Activated naive CD4-positive, alpha-beta T cell treated with anti-CD3 and anti-CD28 coated beads for 36 hours (primary cell): ENCODE data around the gene KAT6B. TPM values are rescaled to one million over a fixed set of nuclear protein-coding genes. Genes with fewer than 3 reads are reported as not detected.

Experiments used
- CTCF ChIA-PET: fragments of 350-600 bp; sonication (Branson Sonifier 250); formaldehyde crosslinking; loops from one replicate; lab custom pipeline; 2021; ENCODE audit warnings: antibody characterized with exemption; lab: Charles Lee
- DNase-seq: peaks from one replicate; pipeline ENCODE4 v3.0.0-alpha.2; 2020
- H3K27ac Mint-ChIP-seq: one replicate; pipeline ENCODE4 v1.8.0; 2021; ENCODE audit warnings: mild to moderate bottlenecking, mixed read lengths
- H3K27me3 Mint-ChIP-seq: one replicate; pipeline ENCODE4 v1.8.0; 2021; ENCODE audit warnings: low read depth, mixed read lengths
- H3K36me3 Mint-ChIP-seq: one replicate; pipeline ENCODE4 v1.8.0; 2021; ENCODE audit warnings: low read depth, mixed read lengths
- H3K4me1 Mint-ChIP-seq: one replicate; pipeline ENCODE4 v1.8.0; 2021; ENCODE audit warnings: low read depth, mixed read lengths
- H3K4me3 Mint-ChIP-seq: one replicate; pipeline ENCODE4 v1.8.0; 2021; ENCODE audit warnings: mild to moderate bottlenecking, moderate library complexity, mixed read lengths
- H3K9me3 Mint-ChIP-seq: one replicate; pipeline ENCODE4 v1.8.0; 2021; ENCODE audit warnings: mixed read lengths
- intact Hi-C: fragments of 100-400 bp; cut with micrococcal nuclease; formaldehyde crosslinking; loops from one replicate; pipeline ENCODE4 v1.15.1; 2023
- total RNA-seq, 2 experiments: library from RNA; stranded (reverse); gene quantifications; one replicate each; pipeline ENCODE4 v1.2.3, GENCODE V29; 2021

KAT6B gene
- total RNA-seq, 2 experiments from 2014 or later, result 17.3 to 17.9 TPM

DNA sequence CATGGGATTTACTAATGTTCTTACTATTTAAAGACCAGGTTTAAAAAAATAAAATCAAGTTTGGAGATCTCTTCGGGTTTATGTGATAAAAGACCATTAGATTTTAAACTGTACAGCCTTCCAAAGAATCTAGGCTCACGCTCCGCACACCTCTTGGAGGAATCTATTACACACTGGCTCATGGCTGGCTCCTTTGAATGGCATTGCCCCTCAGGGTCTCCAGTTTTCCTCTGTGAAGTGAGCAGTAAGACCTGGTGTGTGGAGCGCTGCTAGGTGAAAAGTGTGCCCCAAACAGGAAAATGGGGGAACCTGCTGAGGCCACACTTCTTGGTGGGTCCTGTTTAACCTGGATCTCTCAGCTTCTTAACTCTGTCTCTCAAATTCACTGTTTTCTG is 142.3 kb downstream of the KAT6B start:
- Mint-ChIP-seq H3K27ac (peak overlapping the region; percentile 81), H3K9me3 (peaks cover 4% of the 10 kb centered on the region), H3K36me3 (peaks cover 4% of the 10 kb centered on the region), H3K4me3 (peak overlapping the region; percentile 55), H3K27me3 (no peaks in the 10 kb centered on the region), H3K4me1 (peaks cover 39% of the 10 kb centered on the region)
- intact Hi-C loops, result loop anchor here (1.0 kb wide), 1 partner anchor 9 kb away; no protein-coding TSS in a partner anchor
- CTCF ChIA-PET, result interaction anchor here (0.6 to 2.9 kb wide), 5 partner anchors 8 to 76 kb away, joined by 3 to 11 read pairs (median 3); no protein-coding TSS in a partner anchor
- no peak for DNase-seq

DNA sequence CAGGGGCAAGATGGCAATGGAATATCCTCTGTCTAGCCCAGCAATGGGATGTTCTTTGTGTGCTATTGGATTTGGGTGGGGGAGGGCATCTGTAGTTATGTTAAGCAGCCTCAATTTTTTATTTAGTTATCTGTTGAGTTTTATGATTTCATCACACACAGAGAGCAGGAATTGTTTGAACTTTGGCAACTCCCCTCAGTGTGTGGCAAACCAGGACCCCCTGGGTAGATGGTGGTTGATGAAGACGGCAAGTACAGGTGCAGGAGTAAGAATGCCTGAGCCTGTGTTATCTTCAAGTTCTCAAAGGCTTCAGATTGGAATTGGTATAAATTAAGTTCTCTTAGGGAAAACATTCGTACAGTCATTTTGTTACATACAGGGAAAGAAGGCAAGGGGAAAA is 142.7 kb downstream of the KAT6B start:
- H3K9me3 Mint-ChIP-seq, result peaks cover 4% of the 10 kb centered on the region
- no peaks in the 10 kb centered on the region for H3K27me3 Mint-ChIP-seq
- CTCF ChIA-PET, result interaction anchor here (2.0 to 2.9 kb wide), 2 partner anchors 8 to 9 kb away, joined by 10 to 11 read pairs; no protein-coding TSS in a partner anchor
- H3K36me3 Mint-ChIP-seq, result peaks cover 4% of the 10 kb centered on the region
- H3K4me1 Mint-ChIP-seq, result peaks cover 36% of the 10 kb centered on the region
- H3K4me3 Mint-ChIP-seq, result peak overlapping the region; percentile 55
- intact Hi-C loops, result no loop called here
- peak overlapping the region; percentile 81 for H3K27ac Mint-ChIP-seq
- DNase-seq, result no peak

DNA sequence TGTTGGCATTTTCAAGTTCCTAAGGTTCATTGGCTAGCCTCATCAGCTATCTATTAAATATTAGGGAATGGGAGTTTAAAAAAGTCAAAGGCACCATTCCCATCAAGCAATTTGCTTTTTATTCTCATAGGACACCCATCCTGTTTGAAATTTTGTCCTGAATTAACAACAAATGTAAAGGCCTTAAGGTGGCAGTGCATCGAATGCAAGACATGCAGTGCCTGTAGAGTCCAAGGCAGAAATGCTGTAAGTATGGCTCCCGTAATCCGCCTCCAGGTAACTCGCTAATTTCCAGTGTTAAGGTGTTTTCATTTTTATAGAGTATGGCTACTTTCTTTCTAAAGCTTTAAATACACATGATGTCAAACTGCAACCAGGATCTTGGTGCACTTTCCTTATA is 143.1 kb downstream of the KAT6B start:
- Mint-ChIP-seq H3K36me3 (peaks cover 3% of the 10 kb centered on the region), H3K27me3 (no peaks in the 10 kb centered on the region), H3K4me3 (no peak overlapping the region), H3K27ac (no peak overlapping the region), H3K4me1 (peaks cover 33% of the 10 kb centered on the region), H3K9me3 (peaks cover 4% of the 10 kb centered on the region)
- CTCF ChIA-PET, result interaction anchor here (2.9 kb wide), 1 partner anchor 10 kb away, joined by 11 read pairs; no protein-coding TSS in a partner anchor
- DNase-seq, result no peak
- intact Hi-C loops, result no loop called here

DNA sequence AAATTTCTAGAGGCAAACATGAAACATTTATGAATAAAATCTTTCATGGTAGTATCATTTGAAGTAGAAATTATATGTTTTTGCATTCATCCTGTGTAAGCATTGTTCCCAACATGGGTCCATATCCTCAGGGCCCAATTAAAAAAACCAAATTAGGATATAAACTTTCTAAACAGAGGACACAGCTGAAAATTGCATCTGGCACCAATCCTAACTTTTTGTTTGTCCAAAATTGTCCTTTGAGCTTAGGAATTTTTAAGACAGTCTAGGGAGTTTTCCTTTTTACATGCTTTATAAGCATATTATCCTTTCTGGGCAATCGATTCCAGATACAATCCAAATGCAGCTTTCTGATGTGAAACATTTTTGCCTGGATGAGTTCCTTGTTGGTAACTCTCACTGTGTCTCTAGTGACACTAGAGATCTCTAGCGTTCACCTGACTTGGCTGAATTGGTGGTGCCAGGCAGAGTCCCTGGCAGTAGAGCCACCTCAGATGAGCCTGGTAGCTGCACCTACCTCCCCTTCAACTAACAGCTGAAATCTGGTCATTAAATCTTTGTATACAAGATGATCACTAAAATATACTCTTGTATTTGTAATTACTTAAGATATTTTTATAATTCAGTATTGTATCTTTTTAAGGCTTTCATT is 147.5 kb downstream of the KAT6B start:
- CTCF ChIA-PET, result interaction anchor here (0.6 to 2.7 kb wide), 3 partner anchors 23 to 140 kb away, joined by 3 to 7 read pairs (median 5); no protein-coding TSS in a partner anchor
- Mint-ChIP-seq H3K4me1 (peaks cover 45% of the 10 kb centered on the region), H3K36me3 (peaks cover 11% of the 10 kb centered on the region), H3K27me3 (no peaks in the 10 kb centered on the region), H3K27ac (no peak overlapping the region), H3K9me3 (no peaks in the 10 kb centered on the region), H3K4me3 (no peak overlapping the region)
- intact Hi-C loops, result no loop called here
- no peak for DNase-seq

DNA sequence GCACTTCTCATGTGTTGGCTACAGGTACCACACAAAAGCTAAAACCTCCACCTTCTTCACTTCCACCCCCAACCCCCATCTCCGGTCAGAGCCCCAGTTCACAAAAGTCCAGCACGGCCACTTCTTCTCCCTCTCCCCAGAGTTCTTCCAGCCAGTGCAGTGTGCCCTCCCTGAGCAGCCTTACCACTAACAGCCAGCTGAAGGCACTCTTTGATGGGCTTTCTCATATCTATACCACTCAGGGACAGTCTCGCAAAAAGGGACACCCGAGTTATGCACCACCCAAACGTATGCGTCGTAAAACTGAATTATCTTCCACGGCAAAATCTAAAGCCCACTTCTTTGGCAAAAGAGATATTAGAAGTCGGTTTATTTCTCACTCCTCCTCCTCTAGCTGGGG is 149.4 kb downstream of the KAT6B start:
- Mint-ChIP-seq H3K9me3 (no peaks in the 10 kb centered on the region), H3K4me1 (peaks cover 33% of the 10 kb centered on the region), H3K27me3 (no peaks in the 10 kb centered on the region), H3K27ac (no peak overlapping the region), H3K4me3 (no peak overlapping the region), H3K36me3 (peaks cover 14% of the 10 kb centered on the region)
- no peak for DNase-seq
- intact Hi-C loops, result loop anchor here (2.0 to 5.0 kb wide), 2 partner anchors 67 to 473 kb away; no protein-coding TSS in a partner anchor
- CTCF ChIA-PET, result interaction anchor here (0.6 to 2.7 kb wide), 3 partner anchors 26 to 237 kb away, joined by 3 to 7 read pairs (median 4); no protein-coding TSS in a partner anchor

DNA sequence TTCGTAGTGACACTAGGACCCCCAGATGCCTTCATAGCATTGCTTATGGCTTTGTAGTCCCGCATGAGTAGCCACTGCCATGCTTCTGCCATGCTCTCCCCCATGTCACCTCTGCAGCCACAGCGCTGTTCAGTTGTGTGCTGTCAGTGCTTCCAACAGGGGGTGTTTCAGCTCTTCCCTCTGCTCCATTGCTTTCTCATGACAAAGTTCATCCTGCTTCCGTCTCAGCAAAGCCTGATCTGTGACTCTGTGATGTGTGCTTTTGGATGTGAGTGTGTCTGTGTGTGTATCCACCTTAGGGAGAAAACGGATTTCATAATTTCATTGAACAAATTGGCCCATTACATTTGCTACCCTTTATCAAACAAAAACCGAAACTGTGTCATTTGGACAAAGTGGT is 150.2 kb downstream of the KAT6B start:
- H3K9me3 Mint-ChIP-seq, result no peaks in the 10 kb centered on the region
- H3K36me3 Mint-ChIP-seq, result peaks cover 14% of the 10 kb centered on the region

DNA sequence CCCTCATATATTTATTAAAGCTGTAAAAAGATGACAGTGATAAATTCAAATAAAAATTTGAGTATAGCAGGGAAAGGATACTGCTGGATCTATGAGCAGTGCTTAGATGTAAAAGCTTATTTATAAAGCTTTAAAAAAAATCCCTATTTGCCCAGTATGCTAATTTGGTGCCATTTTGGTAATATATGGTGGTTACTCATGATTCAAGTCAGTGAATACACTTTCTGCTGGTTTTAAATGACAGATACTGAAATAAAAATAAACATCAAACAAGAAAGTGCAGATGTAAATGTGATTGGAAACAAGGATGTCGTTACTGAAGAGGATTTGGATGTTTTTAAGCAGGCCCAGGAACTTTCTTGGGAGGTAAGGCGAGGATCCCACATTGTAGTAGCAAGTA is 150.7 kb downstream of the KAT6B start:
- Mint-ChIP-seq H3K4me3 (no peak overlapping the region), H3K27ac (peak overlapping the region; percentile 37), H3K36me3 (peaks cover 14% of the 10 kb centered on the region), H3K4me1 (peaks cover 31% of the 10 kb centered on the region), H3K27me3 (no peaks in the 10 kb centered on the region), H3K9me3 (no peaks in the 10 kb centered on the region)
- CTCF ChIA-PET, result interaction anchor here (0.6 to 2.1 kb wide), 4 partner anchors 9 to 681 kb away, joined by 3 to 10 read pairs (median 4); no protein-coding TSS in a partner anchor
- intact Hi-C loops, result loop anchor here (1.0 to 5.0 kb wide), 3 partner anchors 9 to 475 kb away; no protein-coding TSS in a partner anchor
- DNase-seq, result no peak

More for the DNA sequence above, 150.2 kb downstream of the KAT6B start:
- Mint-ChIP-seq H3K27ac (no peak overlapping the region), H3K27me3 (no peaks in the 10 kb centered on the region), H3K4me3 (no peak overlapping the region), H3K4me1 (peaks cover 31% of the 10 kb centered on the region)
- intact Hi-C loops, result loop anchor here (2.0 to 5.0 kb wide), 2 partner anchors 66 to 474 kb away; no protein-coding TSS in a partner anchor
- CTCF ChIA-PET, result interaction anchor here (0.6 to 2.1 kb wide), 5 partner anchors 9 to 680 kb away, joined by 3 to 10 read pairs (median 4); no protein-coding TSS in a partner anchor
- DNase-seq, result no peak

DNA sequence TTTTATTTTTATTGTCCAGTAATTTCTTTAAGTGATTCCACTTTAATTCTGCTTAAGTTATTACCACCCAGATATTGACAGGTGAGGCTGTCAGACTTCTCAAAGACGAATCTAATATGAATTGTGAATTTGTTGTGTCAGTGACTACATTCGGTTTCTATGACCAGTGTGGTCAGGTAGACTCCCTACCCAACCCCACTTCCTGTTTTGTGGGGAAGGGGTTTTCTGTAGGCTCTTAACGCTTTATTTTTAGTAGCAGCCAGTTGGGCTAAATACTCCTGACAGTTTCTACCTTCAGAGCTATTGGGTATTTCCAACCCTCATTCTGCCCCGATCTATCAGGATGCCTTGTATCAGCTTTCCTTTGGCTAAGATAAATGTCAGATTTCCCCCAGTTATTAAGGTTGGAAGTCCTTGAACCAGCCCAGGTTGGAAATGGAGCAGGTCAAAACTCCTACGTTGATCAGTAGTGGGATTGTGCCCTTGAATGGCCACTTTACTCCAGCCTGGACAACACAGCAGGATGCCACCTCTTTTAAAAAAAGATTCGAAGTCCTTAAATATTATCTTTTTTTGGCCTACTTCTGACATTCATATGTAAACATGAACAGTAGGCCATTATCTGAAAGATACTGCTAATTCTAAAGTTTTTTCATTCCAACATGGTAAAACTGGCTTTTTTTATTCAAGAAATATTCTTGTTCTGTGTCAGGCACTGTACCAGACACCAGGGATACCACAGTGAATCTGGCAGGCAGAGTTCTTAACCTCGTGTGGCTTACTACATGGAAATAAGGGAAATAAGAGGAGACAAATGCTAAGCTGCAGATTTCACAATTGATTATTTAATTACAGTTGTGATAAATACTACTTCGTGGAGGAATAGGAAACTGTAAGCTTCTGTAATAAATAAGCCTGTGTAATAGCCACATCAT is 151.8 kb downstream of the KAT6B start:
- no peaks in the 10 kb centered on the region for H3K27me3 Mint-ChIP-seq
- H3K4me1 Mint-ChIP-seq, result peaks cover 36% of the 10 kb centered on the region
- CTCF ChIA-PET, result interaction anchor here (0.7 to 2.1 kb wide), 2 partner anchors 10 to 23 kb away, joined by 3 to 10 read pairs; no protein-coding TSS in a partner anchor
- intact Hi-C loops, result loop anchor here (1.0 to 5.0 kb wide), 9 partner anchors 10 to 476 kb away; partner anchors contain the start of gene KAT6B
- peak overlapping the region; percentile 9 for H3K4me3 Mint-ChIP-seq
- peak; percentile 84 for DNase-seq
- H3K9me3 Mint-ChIP-seq, result no peaks in the 10 kb centered on the region
- peaks cover 16% of the 10 kb centered on the region for H3K36me3 Mint-ChIP-seq
- H3K27ac Mint-ChIP-seq, result peak overlapping the region; percentile 72

DNA sequence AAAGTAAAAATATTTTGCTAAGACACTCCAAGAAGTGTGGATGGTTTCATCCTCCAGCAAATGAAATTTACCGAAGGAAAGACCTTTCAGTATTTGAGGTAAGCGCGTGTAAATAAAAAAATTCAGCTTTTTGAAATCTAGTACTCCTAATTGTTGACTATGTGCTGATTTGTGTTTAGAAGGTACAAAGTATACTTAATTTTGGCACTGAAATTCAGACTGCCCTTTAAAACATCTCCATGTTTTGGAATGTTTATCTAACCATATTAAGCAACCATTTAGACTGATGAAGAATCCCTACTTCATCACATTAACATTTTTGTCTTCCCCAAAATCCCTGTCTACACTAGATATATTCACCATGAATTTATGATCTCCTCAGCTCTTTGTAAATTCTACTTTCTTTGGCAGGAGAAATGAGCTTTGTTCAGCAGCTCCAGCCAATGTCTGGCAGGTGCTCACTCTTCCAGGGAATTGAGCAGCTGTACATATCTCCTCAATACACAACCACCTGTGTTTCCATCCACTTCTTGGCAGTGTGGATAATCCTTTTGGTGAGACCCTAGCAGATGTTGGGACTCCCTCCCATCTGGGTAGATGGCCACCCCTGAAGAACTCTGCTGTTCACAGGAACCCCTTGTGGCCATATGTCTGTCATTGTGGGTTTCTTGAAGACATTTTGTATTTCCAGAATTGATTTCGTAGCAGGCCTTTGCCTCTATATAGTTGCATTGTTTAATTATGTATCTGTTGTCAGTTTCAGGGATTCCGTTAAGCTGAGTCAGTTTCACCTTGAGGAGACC is 155.6 kb downstream of the KAT6B start:
- Mint-ChIP-seq H3K9me3 (no peaks in the 10 kb centered on the region), H3K27ac (no peak overlapping the region), H3K4me3 (no peak overlapping the region), H3K27me3 (no peaks in the 10 kb centered on the region), H3K4me1 (peaks cover 26% of the 10 kb centered on the region), H3K36me3 (peaks cover 15% of the 10 kb centered on the region)
- CTCF ChIA-PET, result no interaction called here
- DNase-seq, result no peak
- intact Hi-C loops, result no loop called here

DNA sequence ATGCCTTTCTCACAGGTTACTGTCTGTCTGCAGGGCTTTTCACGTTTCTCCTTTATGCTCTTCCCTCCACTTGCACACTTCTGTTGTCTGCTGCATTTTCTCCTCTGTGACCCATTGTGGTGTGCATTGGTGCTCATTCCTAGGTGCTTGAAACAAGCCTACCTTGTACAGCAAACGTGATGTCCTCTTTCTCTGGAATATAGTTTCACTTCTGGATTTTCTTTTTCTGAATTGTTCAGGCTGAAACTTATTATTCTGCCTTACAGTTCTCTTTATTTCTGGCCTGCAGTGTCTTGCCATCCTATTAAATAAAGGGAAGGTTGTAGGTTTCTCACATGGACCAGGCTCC is 156.2 kb downstream of the KAT6B start:
- H3K4me1 Mint-ChIP-seq, result peaks cover 20% of the 10 kb centered on the region
- peaks cover 17% of the 10 kb centered on the region for H3K36me3 Mint-ChIP-seq
- H3K27me3 Mint-ChIP-seq, result no peaks in the 10 kb centered on the region
- intact Hi-C loops, result no loop called here
- H3K9me3 Mint-ChIP-seq, result no peaks in the 10 kb centered on the region
- no peak overlapping the region for H3K4me3 Mint-ChIP-seq
- DNase-seq, result no peak
- CTCF ChIA-PET, result interaction anchor here (1.1 kb wide), 1 partner anchor 49 kb away, joined by 3 read pairs; no protein-coding TSS in a partner anchor
- H3K27ac Mint-ChIP-seq, result no peak overlapping the region

DNA sequence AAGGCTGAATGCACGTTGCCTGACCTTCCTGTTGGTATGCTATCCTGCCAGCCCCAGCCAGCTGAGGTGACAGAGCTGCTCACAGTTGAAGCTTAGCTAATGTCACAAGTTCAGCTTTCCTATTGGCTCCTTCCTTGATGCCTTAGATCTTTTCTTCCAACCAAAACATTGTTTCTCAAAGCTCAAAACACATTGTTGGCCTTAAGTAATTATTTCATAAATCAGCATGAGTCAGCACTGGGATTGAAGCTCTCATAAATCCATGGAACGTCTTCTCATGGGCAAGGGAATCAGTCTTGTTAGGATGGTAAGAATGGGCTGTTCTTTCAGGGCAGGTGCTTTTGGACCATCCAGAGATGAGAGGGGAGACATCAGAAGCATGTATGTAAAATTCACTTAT is 157.0 kb downstream of the KAT6B start:
- H3K4me1 Mint-ChIP-seq, result peaks cover 17% of the 10 kb centered on the region
- H3K4me3 Mint-ChIP-seq, result no peak overlapping the region
- H3K9me3 Mint-ChIP-seq, result no peaks in the 10 kb centered on the region
- peaks cover 18% of the 10 kb centered on the region for H3K36me3 Mint-ChIP-seq
- no peak for DNase-seq
- CTCF ChIA-PET, result interaction anchor here (1.1 kb wide), 1 partner anchor 48 kb away, joined by 3 read pairs; no protein-coding TSS in a partner anchor
- no peaks in the 10 kb centered on the region for H3K27me3 Mint-ChIP-seq
- intact Hi-C loops, result no loop called here
- H3K27ac Mint-ChIP-seq, result no peak overlapping the region
